Measurements from ENCODE around the gene SMIM23. TPM values are rescaled to one million over a fixed set of nuclear protein-coding genes. Genes with fewer than 3 reads are reported as not detected.

Gene SMIM23
- total and polyA plus RNA-seq, 2 of the 13 experiments (the other 11 are each of a cell fraction or from before 2014, with no cell fraction given), result not detected

GRCh38 chr5:171766875-171767274 lies 18.7 kb upstream of the SMIM23 start (continued):
- TF ChIP-seq MBD4 (IDR thresholded peaks at IDR 0.05; ENCODE audit: borderline replicate concordance, low read length), result no peak
- TF ChIP-seq KLF11 (CRISPR knock-in tag; IDR thresholded peaks at IDR 0.05), result no peak
- no peak for TF ChIP-seq ZNF674 (CRISPR knock-in tag; IDR thresholded peaks at IDR 0.05; ENCODE audit: low read depth)
- TF ChIP-seq ZNF225 (CRISPR knock-in tag; IDR thresholded peaks at IDR 0.05), result no peak
- no peak for TF ChIP-seq ZNF605 (CRISPR knock-in tag; IDR thresholded peaks at IDR 0.05)
- TF ChIP-seq ZNF460 (CRISPR knock-in tag; IDR thresholded peaks at IDR 0.05; ENCODE audit: borderline replicate concordance), result no peak
- no peak for TF ChIP-seq RBAK (CRISPR knock-in tag; IDR thresholded peaks at IDR 0.05)

GRCh38 chr5:171770153-171770552 lies 15.5 kb upstream of the SMIM23 start:
- H3K4me2 ChIP-seq (ENCODE audit: low read depth, low read length), result no peak overlapping the region
- ATAC-seq (peak; percentile 68), FAIRE-seq (no peak), DNase-seq (ENCODE audit: low spot score) (no peak)
- peaks cover 13% of the 10 kb centered on the region for H3K9me3 ChIP-seq (ENCODE audit: low read length)
- intact Hi-C loops (cut with micrococcal nuclease; ENCODE audit: unreplicated experiment) (no loop called here), in situ Hi-C loops (cut with HindIII; ENCODE audit: extremely low pct_ligation_motif_present, low pct_unique_long_range_greater_than_20kb) (no loop called here)
- TF ChIP-seq STAG1 (CRISPR knock-in tag; IDR thresholded peaks at IDR 0.05) (peak; percentile 28; the same call in 1 of the 2 replicates), NR2F1 (CRISPR knock-in tag; IDR thresholded peaks at IDR 0.05) (no peak)
- no peak overlapping the region for H2AFZ ChIP-seq (ENCODE audit: low read length)
- BruUV-seq (replicated peaks), result no TSS peak
- no peaks in the 10 kb centered on the region for H3K36me3 ChIP-seq (replicated peaks in 1 of 2; ENCODE audit: control insufficient read depth in 1 of 2, insufficient read depth in 2 of 2, low read length in 2 of 2)
- H3K9ac ChIP-seq (ENCODE audit: insufficient read depth, low read depth, low read length), result no peak overlapping the region
- no peak overlapping the region for H3K4me3 ChIP-seq (replicated peaks in 1 of 3; ENCODE audit: insufficient read depth in 1 of 3, low read depth in 2 of 3, low read length in 3 of 3)
- 0% methylated on average over 4 of the region's 4 CpGs for WGBS (ENCODE audit: low lambda C conversion rate)
- no peaks in the 10 kb centered on the region for H3K4me1 ChIP-seq (ENCODE audit: insufficient read depth, low read length)
- ChIA-PET POLR2A (no interaction called here), CTCF (ENCODE audit: low intra/inter-chr PET ratio, low total read pairs) (no interaction called here)
- peaks cover 0 to 2% of the 10 kb centered on the region in 2 experiments; a peak in 3 of 5 replicates for H3K27me3 ChIP-seq (ENCODE audit: control insufficient read depth in 1 of 2, insufficient read depth in 2 of 2, low read length in 2 of 2)
- no peak overlapping the region for H3K27ac ChIP-seq (ENCODE audit: extremely low read length, insufficient read depth, low read length)
- no peaks in the 10 kb centered on the region for H4K20me1 ChIP-seq (ENCODE audit: insufficient read depth, low read length)
- no peaks in the 10 kb centered on the region for H3K79me2 ChIP-seq (ENCODE audit: insufficient read depth, low read length)

- H3K27me3 ChIP-seq (ENCODE audit: control insufficient read depth in 1 of 2, insufficient read depth in 2 of 2, low read length in 2 of 2), result no peaks in the 10 kb centered on the region; a peak in 1 of 5 replicates
- in situ Hi-C loops (cut with HindIII; ENCODE audit: extremely low pct_ligation_motif_present, low pct_unique_long_range_greater_than_20kb) (no loop called here), intact Hi-C loops (cut with micrococcal nuclease; ENCODE audit: unreplicated experiment) (no loop called here)
- H3K27ac ChIP-seq (ENCODE audit: extremely low read length, insufficient read depth, low read length), result no peak overlapping the region
- no peak overlapping the region for H3K4me2 ChIP-seq (ENCODE audit: low read depth, low read length)
- no peak overlapping the region for H2AFZ ChIP-seq (ENCODE audit: low read length)
- H3K9ac ChIP-seq (ENCODE audit: insufficient read depth, low read depth, low read length), result no peak overlapping the region
- H3K4me1 ChIP-seq (ENCODE audit: insufficient read depth, low read length), result no peaks in the 10 kb centered on the region
- BruUV-seq (replicated peaks), result no TSS peak
- H4K20me1 ChIP-seq (ENCODE audit: insufficient read depth, low read length), result no peaks in the 10 kb centered on the region
- H3K79me2 ChIP-seq (ENCODE audit: insufficient read depth, low read length), result no peaks in the 10 kb centered on the region
- CTCF ChIA-PET (ENCODE audit: low intra/inter-chr PET ratio, low total read pairs), result no interaction called here
- H3K4me3 ChIP-seq (replicated peaks in 1 of 3; ENCODE audit: insufficient read depth in 1 of 3, low read depth in 2 of 3, low read length in 3 of 3), result no peak overlapping the region
- FAIRE-seq (no peak), DNase-seq (ENCODE audit: low spot score) (no peak), ATAC-seq (no peak)
- peaks cover 12% of the 10 kb centered on the region for H3K9me3 ChIP-seq (ENCODE audit: low read length)
- no peaks in the 10 kb centered on the region for H3K36me3 ChIP-seq (replicated peaks in 1 of 2; ENCODE audit: control insufficient read depth in 1 of 2, insufficient read depth in 2 of 2, low read length in 2 of 2)
- POLR2A ChIA-PET, result no interaction called here
- WGBS (ENCODE audit: low lambda C conversion rate), result 24% methylated on average over 3 of the region's 3 CpGs
- no peak for TF ChIP-seq HMGXB3 (CRISPR knock-in tag; IDR thresholded peaks at IDR 0.05; ENCODE audit: borderline replicate concordance)
- TF ChIP-seq BRCA1 (CRISPR knock-in tag; IDR thresholded peaks at IDR 0.05), result no peak
- no peak for TF ChIP-seq POGK (CRISPR knock-in tag; conservative IDR thresholded peaks at IDR 0.05)
- no peak for TF ChIP-seq ZNF24 (IDR thresholded peaks at IDR 0.05)
These were observed 13.8 kb upstream of the SMIM23 start for GRCh38 chr5:171771856-171772255.
